Stomach smooth muscle (tissue), 2 donors: ENCODE results near the gene QPRT.
A peak's percentile ranks its signal among the peaks of the same experiment; 100 is the strongest.
"Not testable (repeated sequence)": the region's sequence is repeated elsewhere in the genome, so short reads cannot be mapped to it uniquely, and the experiment has no call there.

Experiments
- H3K27ac ChIP-seq: one replicate; pipeline ENCODE4 v1.7.0; 2013; ENCODE audit warnings: mild to moderate bottlenecking, low read length, inconsistent platforms
- H3K27me3 ChIP-seq, 2 donors: one replicate each; pipeline ENCODE4 v1.7.0; 2013; ENCODE audit warnings: low read length in 2 of 2; ENCODE audit not compliant: insufficient read depth in 2 of 2, control insufficient read depth in 1 of 2
- H3K36me3 ChIP-seq, 2 donors: one replicate each; pipeline ENCODE4 v1.7.0; 2013; ENCODE audit warnings: low read length in 2 of 2; ENCODE audit not compliant: control insufficient read depth in 2 of 2, insufficient read depth in 2 of 2
- H3K4me1 ChIP-seq: one replicate; pipeline ENCODE4 v1.7.0; 2013; ENCODE audit warnings: low read length; ENCODE audit not compliant: control insufficient read depth, insufficient read depth
- H3K4me3 ChIP-seq, 2 donors: one replicate each; pipeline ENCODE4 v1.7.0; 2013; ENCODE audit warnings: low read length in 2 of 2
- H3K9ac ChIP-seq, 2 donors: one replicate each; pipeline ENCODE4 v1.7.0; 2013; ENCODE audit warnings: low read length in 2 of 2, mild to moderate bottlenecking in 1 of 2
- H3K9me3 ChIP-seq, 2 donors: one replicate each; pipeline ENCODE4 v1.7.0; 2013; ENCODE audit warnings: low read length in 2 of 2; ENCODE audit not compliant: control insufficient read depth in 2 of 2
- donor health status: healthy.
- donor health status: Pancreatic carcinoma.

Gene QPRT

GRCh38 chr16:29663016-29663806 lies 15.8 kb upstream of the QPRT start, which contains the start of gene SPN:
TSS of gene SPN (plus strand) at chr16:29663247. CDS start at chr16:29663729, 482 bp downstream.
- Histone ChIP-seq H3K27me3 (peaks cover 5 to 9% of the 10 kb centered on the region in 2 donors), H3K4me3 (no peak within 1 kb of the TSS), H3K9me3 (no peaks in the 10 kb centered on the region), H3K27ac (no peak within 1 kb of the TSS), H3K4me1 (no peaks in the 10 kb centered on the region), H3K36me3 (no peaks in the 10 kb centered on the region), H3K9ac (no peak within 1 kb of the TSS)

- H3K9me3 ChIP-seq, result no peaks in the 10 kb centered on the region
- H3K4me1 ChIP-seq, result no peaks in the 10 kb centered on the region
- no peak overlapping the region for H3K27ac ChIP-seq
- H3K9ac ChIP-seq, result no peak overlapping the region
- H3K36me3 ChIP-seq, result no peaks in the 10 kb centered on the region
- H3K4me3 ChIP-seq, result no peak overlapping the region
- H3K27me3 ChIP-seq, result peaks cover 5 to 9% of the 10 kb centered on the region in 2 donors
These were observed 15.2 kb upstream of the QPRT start for GRCh38 chr16:29663807-29664090.

GRCh38 chr16:29664091-29664921 lies 14.7 kb upstream of the QPRT start:
- H3K4me1 ChIP-seq, result no peaks in the 10 kb centered on the region
- H3K9me3 ChIP-seq, result no peaks in the 10 kb centered on the region
- peaks cover 5 to 9% of the 10 kb centered on the region in 2 donors for H3K27me3 ChIP-seq
- H3K36me3 ChIP-seq, result no peaks in the 10 kb centered on the region
- no peak overlapping the region for H3K9ac ChIP-seq
- H3K4me3 ChIP-seq, result no peak overlapping the region
- H3K27ac ChIP-seq, result no peak overlapping the region

GRCh38 chr16:29665294-29666077 lies 13.5 kb upstream of the QPRT start:
- Histone ChIP-seq H3K27me3 (peaks cover 5 to 9% of the 10 kb centered on the region in 2 donors), H3K4me3 (no peak overlapping the region), H3K9ac (no peak overlapping the region)

DNA sequence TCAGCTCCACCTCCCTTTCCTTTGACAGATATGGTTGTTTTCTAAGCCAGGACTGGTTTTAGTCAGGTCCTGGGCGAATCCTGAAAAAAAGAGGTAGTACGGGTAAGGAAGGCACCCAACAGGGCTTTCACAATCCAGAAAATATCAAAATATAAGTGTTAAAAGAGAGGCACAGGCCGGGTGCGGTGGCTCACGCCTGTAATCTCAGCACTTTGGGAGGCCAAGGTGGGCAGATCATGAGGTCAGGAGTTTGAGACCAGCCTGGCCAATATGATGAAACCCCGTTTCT lies 11.7 kb upstream of the QPRT start:
- not testable (repeated sequence) for H3K9me3 ChIP-seq, H3K9ac ChIP-seq, H3K27ac ChIP-seq, H3K4me3 ChIP-seq, H3K36me3 ChIP-seq, H3K4me1 ChIP-seq, H3K27me3 ChIP-seq

More at GRCh38 chr16:29665294-29666077, 13.5 kb upstream of the QPRT start:
- H3K4me1 ChIP-seq, result no peaks in the 10 kb centered on the region
- no peak overlapping the region for H3K27ac ChIP-seq
- H3K36me3 ChIP-seq, result no peaks in the 10 kb centered on the region
- H3K9me3 ChIP-seq, result no peaks in the 10 kb centered on the region

DNA sequence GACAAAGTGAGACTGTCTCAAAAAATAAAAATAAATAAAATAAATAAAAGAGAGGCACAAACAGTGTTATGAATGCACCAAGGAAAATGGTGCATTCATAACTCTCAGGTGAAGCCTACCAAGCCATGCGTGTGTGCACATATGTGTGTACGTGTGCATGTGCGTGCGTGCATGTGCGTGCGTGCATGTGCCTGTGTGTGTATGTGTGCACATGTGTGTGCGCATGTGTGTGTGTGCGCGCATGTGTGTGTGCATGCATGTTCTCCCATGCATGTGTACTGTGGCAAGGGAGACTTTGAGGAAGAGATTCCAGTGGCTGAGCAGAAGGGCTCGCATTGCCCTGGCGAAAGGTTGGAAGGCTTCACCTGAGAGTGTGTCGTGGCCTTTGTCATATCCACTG lies 11.2 kb upstream of the QPRT start:
- Histone ChIP-seq H3K36me3 (no peaks in the 10 kb centered on the region), H3K4me1 (no peaks in the 10 kb centered on the region), H3K9me3 (no peaks in the 10 kb centered on the region), H3K27ac (no peak overlapping the region), H3K4me3 (no peak overlapping the region), H3K9ac (no peak overlapping the region), H3K27me3 (peaks cover 5 to 9% of the 10 kb centered on the region in 2 donors)

GRCh38 chr16:29668267-29668666 lies 10.7 kb upstream of the QPRT start:
- Histone ChIP-seq H3K9ac (no peak overlapping the region), H3K4me3 (no peak overlapping the region), H3K4me1 (no peaks in the 10 kb centered on the region), H3K36me3 (no peaks in the 10 kb centered on the region), H3K27ac (no peak overlapping the region), H3K9me3 (no peaks in the 10 kb centered on the region), H3K27me3 (peaks cover 5 to 9% of the 10 kb centered on the region in 2 donors)

- H3K4me3 ChIP-seq, result no peak overlapping the region
- no peak overlapping the region for H3K9ac ChIP-seq
- H3K27ac ChIP-seq, result no peak overlapping the region
- peaks cover 6% of the 10 kb centered on the region for H3K4me1 ChIP-seq
- no peaks in the 10 kb centered on the region for H3K9me3 ChIP-seq
- no peaks in the 10 kb centered on the region for H3K36me3 ChIP-seq
- no peaks in the 10 kb centered on the region for H3K27me3 ChIP-seq
These were observed 5.5 kb upstream of the QPRT start for GRCh38 chr16:29673501-29673900.

GRCh38 chr16:29674188-29674587 lies 4.8 kb upstream of the QPRT start:
- no peak overlapping the region for H3K27ac ChIP-seq
- H3K36me3 ChIP-seq, result no peaks in the 10 kb centered on the region
- H3K9ac ChIP-seq, result peak overlapping the region in 1 of 2 donors; percentile 22
- peaks cover 6% of the 10 kb centered on the region for H3K4me1 ChIP-seq
- no peaks in the 10 kb centered on the region for H3K9me3 ChIP-seq
- peak overlapping the region; percentile 1 to 40 for H3K4me3 ChIP-seq
- no peaks in the 10 kb centered on the region for H3K27me3 ChIP-seq

GRCh38 chr16:29675811-29676643 lies 3.0 kb upstream of the QPRT start:
- Histone ChIP-seq H3K9ac (no peak overlapping the region), H3K27me3 (no peaks in the 10 kb centered on the region), H3K4me3 (no peak overlapping the region), H3K27ac (no peak overlapping the region), H3K36me3 (no peaks in the 10 kb centered on the region), H3K9me3 (no peaks in the 10 kb centered on the region), H3K4me1 (peaks cover 6% of the 10 kb centered on the region)
